K562 (cell line): ENCODE data around the gene CSNK1A1L. TPM values are rescaled to one million over a fixed set of nuclear protein-coding genes. Genes with fewer than 3 reads are reported as not detected.

Experiments
- ATAC-seq: fragments of 200-7000 bp; cut with Tn5 transposase; 3 replicates; pipeline ENCODE4 v1.9.1; 2020; ENCODE audit warnings: moderate library complexity
- BruUV-seq: library from RNA; stranded (reverse); fragments of 400-500 nt; replicated peaks from 2 replicates; lab custom pipeline; 2021; lab: Mats Ljungman, UMichigan
- CTCF ChIA-PET: fragments of 300-600 bp; formaldehyde crosslinking; extraction: SDS; loops from one replicate; lab custom pipeline; 2021; ENCODE audit warnings: low intra/inter-chr PET ratio; lab: Yijun Ruan, JAX
- POLR2A ChIA-PET: fragments of 300-600, 350-650 bp; sonication (Branson Sonifier 250); formaldehyde crosslinking; extraction: SDS; loops from one replicate; lab custom pipeline; 2021; ENCODE audit warnings: antibody characterized with exemption, inconsistent platforms; lab: Yijun Ruan, JAX
- DNase-seq, 4 experiments: peaks; one replicate each; pipeline versions ENCODE4 v3.0.0 to v3.0.0-alpha.2; 2011 to 2018; ENCODE audit warnings: low spot score in 3 of 4, mixed read lengths in 3 of 4; ENCODE audit errors: extremely low read depth in 1 of 4
- FAIRE-seq: peaks from 2 replicates; lab custom pipeline; 2011; peaks lifted over from hg19 to GRCh38; lab: Jason Lieb, UNC
- H2AFZ ChIP-seq: 2 replicates; pipeline ENCODE4 v1.6.0; 2011; ENCODE audit warnings: low read depth, low read length, control low read depth, inconsistent platforms
- H3K27ac ChIP-seq: fragments of 200-600 bp; 3 replicates; pipeline ENCODE4 v1.8.0; 2011; ENCODE audit warnings: low read depth, mild to moderate bottlenecking, control low read depth, inconsistent platforms, low read length, moderate library complexity, mixed read lengths; ENCODE audit errors: extremely low read depth
- H3K27me3 ChIP-seq, 2 experiments: fragments of 300-600 bp in 1 of 2; 2 replicates in 1 of 2; 3 replicates in 1 of 2; pipeline versions ENCODE4 v1.6.0 to v1.8.0; 2011; ENCODE audit warnings: inconsistent platforms in 2 of 2, low read length in 2 of 2, mild to moderate bottlenecking in 1 of 2, mixed read lengths in 1 of 2, moderate library complexity in 1 of 2; ENCODE audit not compliant: control insufficient read depth in 2 of 2, insufficient read depth in 2 of 2
- H3K36me3 ChIP-seq: fragments of 300-600 bp; 3 replicates; pipeline ENCODE4 v1.8.0; 2011; ENCODE audit warnings: mild to moderate bottlenecking, low read length, inconsistent platforms; ENCODE audit not compliant: control insufficient read depth, insufficient read depth
- H3K4me1 ChIP-seq, 2 experiments: fragments of 200-600 bp in 1 of 2; replicated peaks in 1 of 2; 2 replicates in 1 of 2; 3 replicates in 1 of 2; pipeline versions ENCODE4 v1.5.1 to v1.8.0; 2011; ENCODE audit warnings: inconsistent platforms in 2 of 2, low read length in 2 of 2, mild to moderate bottlenecking in 1 of 2, mixed read lengths in 1 of 2, moderate library complexity in 1 of 2; ENCODE audit not compliant: control insufficient read depth in 2 of 2, insufficient read depth in 2 of 2
- H3K4me2 ChIP-seq: 2 replicates; pipeline ENCODE4 v1.6.1; 2011; ENCODE audit warnings: low read length, control low read depth, inconsistent platforms, mixed read lengths; ENCODE audit not compliant: insufficient read depth
- H3K4me3 ChIP-seq: fragments of 200-600 bp; sonication (generic), shearing (Covaris generic); 2 replicates; pipeline ENCODE4 v1.5.1; 2016; ENCODE audit warnings: control low read depth, inconsistent platforms
- H3K79me2 ChIP-seq: fragments of 200-600 bp; 3 replicates; pipeline ENCODE4 v1.8.0; 2011; ENCODE audit warnings: low read length, inconsistent platforms; ENCODE audit not compliant: control insufficient read depth, insufficient read depth
- H3K9ac ChIP-seq, 2 experiments: 2 replicates each; pipeline versions ENCODE4 v1.6.0 to v1.6.1; 2011; ENCODE audit warnings: low read depth in 2 of 2, low read length in 2 of 2, control low read depth in 1 of 2, inconsistent platforms in 1 of 2, mild to moderate bottlenecking in 1 of 2, mixed read lengths in 1 of 2; ENCODE audit not compliant: insufficient read depth in 1 of 2
- H3K9me1 ChIP-seq: one replicate; pipeline ENCODE4 v1.6.0; 2011; ENCODE audit warnings: inconsistent platforms, mild to moderate bottlenecking, low read length, moderate library complexity; ENCODE audit not compliant: control insufficient read depth, insufficient read depth
- H3K9me3 ChIP-seq: replicated peaks from 2 replicates; pipeline ENCODE4 v1.5.1; 2011; ENCODE audit warnings: low read depth, low read length, inconsistent platforms; ENCODE audit not compliant: control insufficient read depth, insufficient read depth
- H4K20me1 ChIP-seq: replicated peaks from 2 replicates; pipeline ENCODE4 v1.6.1; 2011; ENCODE audit warnings: low read length, inconsistent platforms, mixed read lengths; ENCODE audit not compliant: control insufficient read depth, insufficient read depth
- BRCA1 ChIP-seq, 2 experiments: fragments of 450-650 bp in 1 of 2; sonication (generic) in 1 of 2; formaldehyde crosslinking in 1 of 2; IDR thresholded peaks; 2 replicates each; pipeline versions ENCODE4 v1.5.0 to v1.6.1; 2017 to 2020; ENCODE audit warnings: mild to moderate bottlenecking in 1 of 2, missing genetic modification reagents in 1 of 2
- CBX3 ChIP-seq, 2 experiments: IDR thresholded peaks; 1 replicate in 1 of 2; 2 replicates in 1 of 2; pipeline ENCODE4 v1.6.1; 2012; ENCODE audit warnings: inconsistent platforms in 2 of 2, low read length in 2 of 2, borderline replicate concordance in 1 of 2, control low read depth in 1 of 2
- CCAR2 ChIP-seq: fragments of 200-400 bp; formaldehyde crosslinking; IDR thresholded peaks from 2 replicates; pipeline ENCODE4 v1.6.1; 2017; ENCODE audit warnings: mild to moderate bottlenecking, low read depth, low read length
- DNMT1 ChIP-seq: fragments of 450-650 bp; IDR thresholded peaks from 2 replicates; pipeline ENCODE4 v1.6.1; 2016; ENCODE audit warnings: antibody characterized with exemption, mild to moderate bottlenecking
- NELFE ChIP-seq: IDR thresholded peaks from 2 replicates; pipeline ENCODE4 v1.6.1; 2011; ENCODE audit warnings: mild to moderate bottlenecking; ENCODE audit not compliant: insufficient read depth, insufficient read length
- RBM25 ChIP-seq: fragments of 200-400 bp; formaldehyde crosslinking; IDR thresholded peaks from 2 replicates; pipeline ENCODE4 v1.6.1; 2018; ENCODE audit warnings: low read length, low read depth, moderate library complexity; ENCODE audit not compliant: severe bottlenecking
- RUNX1 ChIP-seq: sonication (generic); IDR thresholded peaks from 2 replicates; pipeline ENCODE4 v1.6.1; 2016; ENCODE audit warnings: antibody characterized with exemption, low read depth
- SMAD1 ChIP-seq: fragments of 150-350 bp; IDR thresholded peaks from 2 replicates; pipeline ENCODE4 v1.6.1; 2014; ENCODE audit warnings: low read length, low read depth; ENCODE audit not compliant: partially characterized antibody
- ZNF140 ChIP-seq: fragments of 250-450 bp; sonication (Bioruptor Pico); IDR thresholded peaks from 2 replicates; pipeline ENCODE4 v1.8.0; 2021; ENCODE audit warnings: moderate library complexity, mild to moderate bottlenecking, inconsistent platforms
- ZNF143 ChIP-seq: sonication (generic); formaldehyde crosslinking; IDR thresholded peaks from 2 replicates; pipeline ENCODE4 v1.9.0; 2022; ENCODE audit warnings: mild to moderate bottlenecking, missing genetic modification reagents
- WGBS: fragments of 100-300 bp; shearing (Covaris generic); methylation state at CpG from one replicate; pipeline ENCODE4 v1.1.6; 2016; ENCODE audit warnings: low coverage, mixed read lengths; ENCODE audit not compliant: insufficient coverage; ENCODE audit errors: missing lambda C conversion rate; 5-methylcytosine and 5-hydroxymethylcytosine counted together
- in situ Hi-C: fragments of 300-500 bp; cut with MboI; formaldehyde crosslinking; loops from 4 replicates; pipeline ENCODE4 v1.15.0; 2018; ENCODE audit warnings: inconsistent platforms, mixed read lengths
- intact Hi-C: fragments of 100-400 bp; cut with micrococcal nuclease; formaldehyde crosslinking; loops from 2 replicates; pipeline ENCODE4 v1.14.2; 2022
- polyA plus RNA-seq, 8 experiments: library from polyadenylated mRNA; depleted of rRNA in 4 of 8; stranded (reverse) in 5 of 8; unstranded in 3 of 8; fragments of >200 nt; fragmentation: Nextera tagmentation in 2 of 8; fragmentation: Illumina TruSeq in 1 of 8; extraction: Ambion mirVana in 2 of 8; extraction: Trizol in 1 of 8; gene quantifications; 2 replicates each; pipeline versions ENCODE4 v1.2.1 to v1.2.3, GENCODE V29; 2011 to 2014; ENCODE audit warnings: inconsistent platforms in 1 of 8, missing spikeins in 1 of 8
- total RNA-seq, 7 experiments: library from RNA; depleted of rRNA in 6 of 7; stranded (reverse); fragments of >200 nt in 6 of 7; fragmentation: Illumina TruSeq in 2 of 7; extraction: Trizol in 2 of 7; gene quantifications; 2 replicates each; pipeline versions ENCODE4 v1.2.1 to v1.2.3, GENCODE V29; 2011 to 2021; ENCODE audit warnings: low replicate concordance in 1 of 7

Gene CSNK1A1L
- total and polyA plus RNA-seq, 9 of the 15 experiments (the other 6 are each of a cell fraction or from before 2014, with no cell fraction given) = not detected

- Histone ChIP-seq H3K4me2 (no peak overlapping the region), H3K27ac (no peak overlapping the region), H4K20me1 (no peaks in the 10 kb centered on the region), H3K4me1 (no peaks in the 10 kb centered on the region), H3K9me3 (no peaks in the 10 kb centered on the region), H2AFZ (no peak overlapping the region), H3K4me3 (no peak overlapping the region), H3K79me2 (no peaks in the 10 kb centered on the region), H3K9me1 (no peaks in the 10 kb centered on the region), H3K9ac (no peak overlapping the region), H3K36me3 (no peaks in the 10 kb centered on the region)
- WGBS = 0% methylated on average over 1 of the region's 1 CpG
- ATAC-seq = no peak
- in situ Hi-C loops = no loop called here
- DNase-seq = no peak
- CTCF ChIA-PET = no interaction called here
- POLR2A ChIA-PET = no interaction called here
- BruUV-seq = no TSS peak
- no peak for TF ChIP-seq SMAD1
- no peak for TF ChIP-seq DNMT1
- no peak for TF ChIP-seq CCAR2
- TF ChIP-seq CBX3 (IDR thresholded peaks at IDR 0.05; ENCODE audit: borderline replicate concordance in 1 of 2, low read length in 2 of 2) = no peak
- TF ChIP-seq, all 486 proteins: peak for 0
- no peaks in the 10 kb centered on the region for H3K27me3 ChIP-seq
- intact Hi-C loops = no loop called here
- no peak for FAIRE-seq
Measured at GRCh38 chr13:37139356-37139755, 33.9 kb upstream of the CSNK1A1L start.

- in situ Hi-C loops (no loop called here), intact Hi-C loops (no loop called here)
- TF ChIP-seq NELFE (no peak), ZNF140 (CRISPR knock-in tag) (no peak), RBM25 (no peak), RUNX1 (no peak), ZNF143 (no peak), BRCA1 (IDR thresholded peaks at IDR 0.05) (no peak), BRCA1 (CRISPR knock-in tag; IDR thresholded peaks at IDR 0.05) (no peak)
- no peak overlapping the region for H2AFZ ChIP-seq
- 14% methylated on average over 3 of the region's 3 CpGs for WGBS
- BruUV-seq = no TSS peak
- no peaks in the 10 kb centered on the region for H3K9me3 ChIP-seq
- H3K4me2 ChIP-seq = no peak overlapping the region
- POLR2A ChIA-PET = no interaction called here
- H4K20me1 ChIP-seq = no peaks in the 10 kb centered on the region
- no peak overlapping the region for H3K9ac ChIP-seq
- H3K79me2 ChIP-seq = no peaks in the 10 kb centered on the region
- H3K9me1 ChIP-seq = no peaks in the 10 kb centered on the region
- H3K27me3 ChIP-seq = no peaks in the 10 kb centered on the region
- no peak overlapping the region for H3K27ac ChIP-seq
- FAIRE-seq = no peak
- DNase-seq = no peak
- CTCF ChIA-PET = no interaction called here
- no peaks in the 10 kb centered on the region for H3K4me1 ChIP-seq
- no peak for ATAC-seq
- H3K36me3 ChIP-seq = no peaks in the 10 kb centered on the region
- H3K4me3 ChIP-seq = no peak overlapping the region
Measured at GRCh38 chr13:37138926-37139325, 33.5 kb upstream of the CSNK1A1L start.
